ENCODE measurements around the gene SS18.

SS18 gene

GRCh38 chr18:26039203-26039602 lies 51.2 kb downstream of the SS18 start:
- ChIA-PET CTCF (interaction anchor here (0.6 to 1.1 kb wide), 2 partner anchors 10 to 277 kb away, joined by 3 read pairs; no protein-coding TSS in a partner anchor), POLR2A (no interaction called here)
- no peak for TF ChIP-seq CTCF (IDR thresholded peaks at IDR 0.05; ENCODE audit: control extremely low read depth, extremely low read depth, low read depth, missing control alignments)
- DNase-seq (ENCODE audit: extremely low spot score), result no peak

- ChIA-PET POLR2A (no interaction called here), CTCF (no interaction called here)
- DNase-seq (ENCODE audit: extremely low spot score), result no peak
- no peak for TF ChIP-seq CTCF (IDR thresholded peaks at IDR 0.05; ENCODE audit: control extremely low read depth, extremely low read depth, low read depth, missing control alignments)
These were observed 53.8 kb downstream of the SS18 start for GRCh38 chr18:26036635-26037034.

GRCh38 chr18:26034850-26035497 lies 55.4 kb downstream of the SS18 start:
- ChIA-PET POLR2A (no interaction called here), CTCF (no interaction called here)
- DNase-seq (ENCODE audit: extremely low spot score), result no peak
- no peak for TF ChIP-seq CTCF (IDR thresholded peaks at IDR 0.05; ENCODE audit: control extremely low read depth, extremely low read depth, low read depth, missing control alignments)

- ChIA-PET POLR2A (no interaction called here), CTCF (interaction anchor here (1.1 kb wide), 1 partner anchor 101 kb away, joined by 3 read pairs; no protein-coding TSS in a partner anchor)
- no peak for DNase-seq (ENCODE audit: extremely low spot score)
These were observed 67.8 kb downstream of the SS18 start for GRCh38 chr18:26022585-26022984.

GRCh38 chr18:26021061-26021754 lies 69.2 kb downstream of the SS18 start:
- POLR2A ChIA-PET, result no interaction called here
- DNase-seq (ENCODE audit: extremely low spot score), result no peak
- no peak for TF ChIP-seq CTCF (IDR thresholded peaks at IDR 0.05; ENCODE audit: control extremely low read depth, extremely low read depth, low read depth, missing control alignments)
- CTCF ChIA-PET, result interaction anchor here (1.1 to 1.5 kb wide), 2 partner anchors 9 to 100 kb away, joined by 3 to 4 read pairs; no protein-coding TSS in a partner anchor

More at GRCh38 chr18:26022585-26022984, 67.8 kb downstream of the SS18 start:
- no peak for TF ChIP-seq CTCF (IDR thresholded peaks at IDR 0.05; ENCODE audit: control extremely low read depth, extremely low read depth, low read depth, missing control alignments)

- ChIA-PET CTCF (interaction anchor here (0.8 to 1.7 kb wide), 5 partner anchors 9 to 98 kb away, joined by 3 to 8 read pairs (median 5); no protein-coding TSS in a partner anchor), POLR2A (no interaction called here)
- TF ChIP-seq CTCF (IDR thresholded peaks at IDR 0.05; ENCODE audit: control extremely low read depth, extremely low read depth, low read depth, missing control alignments), result peak; percentile 27
- DNase-seq (ENCODE audit: extremely low spot score), result no peak
These were observed 72.5 kb downstream of the SS18 start for GRCh38 chr18:26017929-26018328.

Data from GM10248 (cell line).